SU-DHL-6 (cell line): ENCODE data around the gene C12orf57.

Source experiments
- EZH2phosphoT487 ChIP-seq: fragments of 200-600 bp; sonication (generic), shearing (Covaris generic); conservative IDR thresholded peaks from 2 replicates; pipeline ENCODE4 v1.6.1; 2018; ENCODE audit warnings: mild to moderate bottlenecking, antibody characterized with exemption, low read length, moderate library complexity, mixed read lengths
- TF ChIP-seq, protein P1 (sequence below): fragments of 200-600 bp; sonication (generic); IDR thresholded peaks from one replicate; pipeline ENCODE4 v1.5.1; 2017; ENCODE audit warnings: antibody characterized with exemption, mild to moderate bottlenecking, low read length, moderate library complexity; ENCODE audit not compliant: insufficient read depth, poor library complexity, severe bottlenecking

- TF ChIP-seq, protein P1, sequence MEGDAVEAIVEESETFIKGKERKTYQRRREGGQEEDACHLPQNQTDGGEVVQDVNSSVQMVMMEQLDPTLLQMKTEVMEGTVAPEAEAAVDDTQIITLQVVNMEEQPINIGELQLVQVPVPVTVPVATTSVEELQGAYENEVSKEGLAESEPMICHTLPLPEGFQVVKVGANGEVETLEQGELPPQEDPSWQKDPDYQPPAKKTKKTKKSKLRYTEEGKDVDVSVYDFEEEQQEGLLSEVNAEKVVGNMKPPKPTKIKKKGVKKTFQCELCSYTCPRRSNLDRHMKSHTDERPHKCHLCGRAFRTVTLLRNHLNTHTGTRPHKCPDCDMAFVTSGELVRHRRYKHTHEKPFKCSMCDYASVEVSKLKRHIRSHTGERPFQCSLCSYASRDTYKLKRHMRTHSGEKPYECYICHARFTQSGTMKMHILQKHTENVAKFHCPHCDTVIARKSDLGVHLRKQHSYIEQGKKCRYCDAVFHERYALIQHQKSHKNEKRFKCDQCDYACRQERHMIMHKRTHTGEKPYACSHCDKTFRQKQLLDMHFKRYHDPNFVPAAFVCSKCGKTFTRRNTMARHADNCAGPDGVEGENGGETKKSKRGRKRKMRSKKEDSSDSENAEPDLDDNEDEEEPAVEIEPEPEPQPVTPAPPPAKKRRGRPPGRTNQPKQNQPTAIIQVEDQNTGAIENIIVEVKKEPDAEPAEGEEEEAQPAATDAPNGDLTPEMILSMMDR: no peak
- no peak for TF ChIP-seq EZH2phosphoT487
Observed at GRCh38 chr12:6947615-6948014, 3.8 kb downstream of the C12orf57 start.
